ENCODE measurements around the gene ACTR3. TPM values are rescaled to one million over a fixed set of nuclear protein-coding genes. Genes with fewer than 3 reads are reported as not detected.
"Not testable (repeated sequence)": the region's sequence is repeated elsewhere in the genome, so short reads cannot be mapped to it uniquely, and the experiment has no call there.

ACTR3 gene
- total RNA-seq, 4 donors from 2014 or later: 80.0 to 124 (median 101) TPM

DNA sequence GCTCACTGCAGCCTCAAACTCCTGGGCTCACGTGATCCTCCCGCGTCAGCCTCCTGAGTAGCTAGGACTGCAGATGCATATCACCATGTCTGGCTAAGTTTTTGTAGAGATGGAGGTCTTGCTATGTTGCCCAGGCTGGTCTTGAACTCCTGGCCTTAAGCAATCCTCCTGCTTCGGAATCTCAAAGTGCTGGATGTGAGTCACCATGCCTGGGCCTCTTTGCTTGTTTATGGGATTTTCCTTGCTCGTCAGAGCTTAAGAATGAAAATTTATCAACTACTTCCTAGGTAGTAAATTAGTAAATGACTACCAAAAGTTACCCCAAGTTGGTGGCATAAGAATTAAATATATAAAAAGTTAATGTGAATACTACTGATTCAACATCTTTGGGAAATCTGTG lies 51.0 kb downstream of the ACTR3 start:
- Histone ChIP-seq H3K9me3 (no peaks in the 10 kb centered on the region), H3K4me3 (no peak overlapping the region), H3K36me3 (peaks cover 0 to 79% (median 0%) of the 10 kb centered on the region in 3 donors), H3K27ac (no peak overlapping the region), H3K4me1 (no peaks in the 10 kb centered on the region), H3K27me3 (no peaks in the 10 kb centered on the region)
- TF ChIP-seq, protein P1, sequence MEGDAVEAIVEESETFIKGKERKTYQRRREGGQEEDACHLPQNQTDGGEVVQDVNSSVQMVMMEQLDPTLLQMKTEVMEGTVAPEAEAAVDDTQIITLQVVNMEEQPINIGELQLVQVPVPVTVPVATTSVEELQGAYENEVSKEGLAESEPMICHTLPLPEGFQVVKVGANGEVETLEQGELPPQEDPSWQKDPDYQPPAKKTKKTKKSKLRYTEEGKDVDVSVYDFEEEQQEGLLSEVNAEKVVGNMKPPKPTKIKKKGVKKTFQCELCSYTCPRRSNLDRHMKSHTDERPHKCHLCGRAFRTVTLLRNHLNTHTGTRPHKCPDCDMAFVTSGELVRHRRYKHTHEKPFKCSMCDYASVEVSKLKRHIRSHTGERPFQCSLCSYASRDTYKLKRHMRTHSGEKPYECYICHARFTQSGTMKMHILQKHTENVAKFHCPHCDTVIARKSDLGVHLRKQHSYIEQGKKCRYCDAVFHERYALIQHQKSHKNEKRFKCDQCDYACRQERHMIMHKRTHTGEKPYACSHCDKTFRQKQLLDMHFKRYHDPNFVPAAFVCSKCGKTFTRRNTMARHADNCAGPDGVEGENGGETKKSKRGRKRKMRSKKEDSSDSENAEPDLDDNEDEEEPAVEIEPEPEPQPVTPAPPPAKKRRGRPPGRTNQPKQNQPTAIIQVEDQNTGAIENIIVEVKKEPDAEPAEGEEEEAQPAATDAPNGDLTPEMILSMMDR (IDR thresholded peaks at IDR 0.05): no peak
- no peak for DNase-seq

DNA sequence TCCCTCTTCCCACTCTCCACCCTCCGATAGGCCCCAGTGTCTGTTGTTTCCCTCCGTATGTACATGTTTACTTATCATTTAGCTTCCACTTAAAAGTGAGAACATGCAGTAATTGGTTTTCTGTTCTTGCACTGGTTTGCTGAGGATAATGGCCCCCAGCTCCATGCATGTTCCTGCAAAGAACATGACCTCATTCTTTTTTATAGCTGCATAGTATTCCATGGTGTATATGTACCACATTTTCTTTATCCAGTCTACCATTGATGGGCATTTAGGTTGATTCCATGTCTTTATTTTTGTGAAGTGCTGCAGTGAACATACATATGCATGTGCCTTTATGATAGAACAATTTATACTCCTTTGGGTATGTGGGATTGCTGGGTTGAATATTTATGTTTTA lies 55.9 kb downstream of the ACTR3 start:
- H3K4me1 ChIP-seq, DNase-seq, H3K27me3 ChIP-seq, H3K4me3 ChIP-seq, H3K27ac ChIP-seq, H3K9me3 ChIP-seq: not testable (repeated sequence)
- peaks cover 0 to 82% (median 0%) of the 10 kb centered on the region in 3 donors for H3K36me3 ChIP-seq

DNA sequence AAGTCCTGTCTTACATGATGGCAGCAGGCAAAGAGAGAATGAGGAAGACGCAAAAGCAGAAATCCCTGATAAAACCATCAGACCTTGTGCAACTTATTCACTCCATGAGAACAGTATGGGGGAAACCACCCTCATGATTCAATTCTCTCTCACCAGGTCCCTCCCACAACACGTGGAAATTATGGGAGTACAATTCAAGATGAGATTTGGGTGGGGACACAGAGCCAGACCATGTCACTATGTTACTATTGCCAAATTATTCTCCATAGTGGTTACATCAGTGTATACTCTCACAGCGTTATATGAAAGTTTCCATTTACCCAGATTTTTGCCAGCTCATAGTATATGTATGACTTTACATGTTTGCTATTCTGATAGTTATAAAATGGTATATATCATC lies 61.0 kb downstream of the ACTR3 start:
- not testable (repeated sequence) for H3K27me3 ChIP-seq, H3K4me3 ChIP-seq, DNase-seq, H3K27ac ChIP-seq, H3K4me1 ChIP-seq, H3K9me3 ChIP-seq
- H3K36me3 ChIP-seq: peaks cover 0 to 93% (median 5%) of the 10 kb centered on the region in 3 donors

DNA sequence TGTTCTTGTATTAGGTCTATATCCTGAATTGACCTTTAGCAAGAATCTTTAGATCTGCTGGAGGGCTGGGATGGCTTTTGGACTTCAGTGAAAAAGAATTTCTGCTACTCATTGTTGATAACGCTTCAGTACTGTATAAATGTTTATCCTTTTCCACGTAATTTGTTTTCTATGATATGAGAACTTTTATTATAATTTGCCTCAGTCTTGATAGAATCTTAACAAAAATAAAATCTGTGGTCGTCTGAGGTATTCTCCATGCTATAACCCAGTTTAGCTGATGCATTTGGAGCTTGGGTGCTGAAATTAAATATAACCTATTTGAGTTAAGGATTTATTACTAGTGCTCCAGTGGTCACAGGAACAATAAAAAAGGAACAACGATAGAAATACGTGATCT lies 71.1 kb downstream of the ACTR3 start:
- TF ChIP-seq, protein P1 (IDR thresholded peaks at IDR 0.05): no peak
- TF ChIP-seq POLR2A (IDR thresholded peaks at IDR 0.05): no peak
- peaks cover 0 to 42% (median 0%) of the 10 kb centered on the region in 3 donors for H3K36me3 ChIP-seq
- H3K27me3 ChIP-seq: no peaks in the 10 kb centered on the region
- H3K27ac ChIP-seq: no peak overlapping the region
- no peaks in the 10 kb centered on the region for H3K4me1 ChIP-seq
- DNase-seq: no peak
- H3K9me3 ChIP-seq: no peaks in the 10 kb centered on the region
- no peak overlapping the region for H3K4me3 ChIP-seq

DNA sequence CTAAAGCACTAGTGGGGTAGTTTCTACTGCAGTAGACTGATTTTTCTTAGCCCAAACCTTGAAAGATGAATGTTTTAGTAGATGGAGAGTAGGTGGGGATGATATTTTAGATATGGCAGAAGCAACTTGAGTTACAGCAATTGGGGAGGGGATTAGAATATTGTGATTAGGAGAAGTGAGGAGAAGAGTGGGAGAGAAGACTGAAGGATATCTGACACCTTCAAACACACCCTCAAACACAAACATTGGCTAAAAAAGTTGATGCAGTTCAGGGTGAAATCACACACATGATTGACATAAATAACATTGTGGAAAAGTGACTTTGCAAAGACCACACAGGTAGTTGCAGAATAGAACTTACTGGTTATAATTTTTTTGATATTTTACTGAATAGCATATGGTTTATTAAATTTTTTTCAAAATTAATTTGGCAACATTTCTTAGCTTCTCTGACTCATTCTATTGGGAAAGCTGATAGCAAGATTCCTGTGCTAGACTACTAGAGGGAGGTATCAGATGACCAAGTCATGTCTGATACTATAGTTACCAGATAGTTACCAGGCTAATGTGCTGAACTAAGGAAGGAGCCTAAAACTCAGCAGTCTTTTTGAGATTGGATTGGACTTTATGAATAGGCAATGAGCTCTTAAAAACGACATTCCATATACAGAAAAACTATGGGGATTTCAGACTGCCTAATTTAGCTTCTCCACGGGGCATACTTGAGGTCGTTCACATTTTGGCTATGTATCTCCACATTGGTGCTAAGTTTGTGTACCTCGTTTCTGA lies 73.0 kb downstream of the ACTR3 start:
- H3K27me3 ChIP-seq: no peaks in the 10 kb centered on the region
- H3K4me3 ChIP-seq: no peak overlapping the region
- no peak for DNase-seq
- no peak overlapping the region for H3K27ac ChIP-seq
- peaks cover 0 to 5% (median 0%) of the 10 kb centered on the region in 4 donors for H3K4me1 ChIP-seq
- peaks cover 0 to 24% (median 0%) of the 10 kb centered on the region in 3 donors for H3K36me3 ChIP-seq
- H3K9me3 ChIP-seq: no peaks in the 10 kb centered on the region
- TF ChIP-seq, protein P1 (IDR thresholded peaks at IDR 0.05): no peak
- TF ChIP-seq POLR2A (IDR thresholded peaks at IDR 0.05): no peak

DNA sequence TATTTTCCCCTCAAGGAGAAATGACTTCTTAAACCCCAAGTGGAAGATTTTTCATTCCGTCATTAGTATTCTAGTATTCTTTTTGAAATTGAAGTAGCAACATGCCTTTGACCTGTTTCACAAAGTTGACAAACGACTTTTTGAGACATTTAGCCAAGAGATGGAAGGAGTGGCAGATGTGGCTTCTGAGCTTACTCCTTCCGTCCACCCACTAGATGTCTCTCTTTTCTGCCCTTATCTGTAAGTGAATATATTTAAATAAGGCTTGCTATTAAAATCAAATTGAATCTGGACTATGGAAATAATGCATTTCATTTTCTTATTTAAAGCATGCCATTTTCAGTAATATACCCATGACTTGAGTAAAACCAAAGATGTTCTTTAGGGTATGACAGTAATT lies 74.1 kb downstream of the ACTR3 start:
- TF ChIP-seq POLR2A (IDR thresholded peaks at IDR 0.05): no peak
- TF ChIP-seq, protein P1 (IDR thresholded peaks at IDR 0.05): peak in 1 of 6 experiments; percentile 8
- Histone ChIP-seq H3K4me3 (no peak overlapping the region), H3K27ac (no peak overlapping the region), H3K9me3 (no peaks in the 10 kb centered on the region), H3K36me3 (peaks cover 0 to 17% (median 0%) of the 10 kb centered on the region in 3 donors), H3K27me3 (no peaks in the 10 kb centered on the region), H3K4me1 (peaks cover 0 to 5% (median 0%) of the 10 kb centered on the region in 4 donors)
- DNase-seq: no peak
